PC-3 (cell line): ENCODE data around the gene COPS8. TPM values are rescaled to one million over a fixed set of nuclear protein-coding genes. Genes with fewer than 3 reads are reported as not detected.

Experiments
- ATAC-seq: fragments of 200-7000 bp; cut with Tn5 transposase; 2 replicates; pipeline ENCODE4 v1.9.1; 2020; ENCODE audit warnings: mild to moderate bottlenecking, moderate library complexity
- BruUV-seq: library from RNA; stranded (reverse); fragments of 400-500 nt; replicated peaks from 2 replicates; lab custom pipeline; 2021; lab: Mats Ljungman, UMichigan
- CTCF ChIA-PET: fragments of 300-600 bp; sonication (Branson Sonifier 250); formaldehyde crosslinking; loops from one replicate; lab custom pipeline; 2022; ENCODE audit warnings: antibody characterized with exemption; lab: Charles Lee
- POLR2A ChIA-PET: fragments of 300-600 bp; sonication (Branson Sonifier 250); formaldehyde crosslinking; loops from one replicate; lab custom pipeline; 2022; ENCODE audit warnings: antibody characterized with exemption; ENCODE audit not compliant: unreplicated experiment; lab: Charles Lee
- DNase-seq: peaks from one replicate; pipeline ENCODE4 v3.0.0-alpha.2; 2015
- H2AFZ ChIP-seq: fragments of 300-600 bp; sonication (generic); 2 replicates; pipeline ENCODE4 v1.6.0; 2016; ENCODE audit warnings: antibody characterized with exemption, low read length
- H3F3A ChIP-seq: fragments of 300-600 bp; sonication (generic); one replicate; pipeline ENCODE4 v1.6.0; 2017; ENCODE audit warnings: antibody characterized with exemption, low read length, control low read depth, mild to moderate bottlenecking; ENCODE audit not compliant: unreplicated experiment
- H3K27ac ChIP-seq: fragments of 300-600 bp; sonication (generic); 2 replicates; pipeline ENCODE4 v1.5.1; 2016; ENCODE audit warnings: mild to moderate bottlenecking, low read length
- H3K27me3 ChIP-seq: fragments of 300-600 bp; sonication (generic); 2 replicates; pipeline ENCODE4 v1.6.1; 2016; ENCODE audit warnings: low read length, mixed read lengths
- H3K36me3 ChIP-seq: fragments of 300-600 bp; sonication (generic); 2 replicates; pipeline ENCODE4 v1.6.1; 2016; ENCODE audit warnings: low read depth, mixed run types, low read length, mixed read lengths
- H3K4me1 ChIP-seq: fragments of 300-600 bp; sonication (generic); 2 replicates; pipeline ENCODE4 v1.5.1; 2016; ENCODE audit warnings: low read length; ENCODE audit not compliant: insufficient read depth
- H3K4me2 ChIP-seq: fragments of 300-600 bp; sonication (generic); 2 replicates; pipeline ENCODE4 v1.6.0; 2016; ENCODE audit warnings: low read length
- H3K4me3 ChIP-seq: fragments of 300-600 bp; sonication (generic); 2 replicates; pipeline ENCODE4 v1.5.1; 2016; ENCODE audit warnings: mild to moderate bottlenecking, low read length, mixed read lengths
- H3K79me2 ChIP-seq: fragments of 300-600 bp; sonication (generic); 2 replicates; pipeline ENCODE4 v1.6.1; 2017; ENCODE audit warnings: low read length, mixed read lengths
- H3K9ac ChIP-seq: fragments of 300-600 bp; sonication (generic); 2 replicates; pipeline ENCODE4 v1.6.0; 2016; ENCODE audit warnings: mild to moderate bottlenecking, low read length
- H3K9me2 ChIP-seq: fragments of 300-600 bp; sonication (generic); replicated peaks from 2 replicates; pipeline ENCODE4 v1.6.1; 2016; ENCODE audit warnings: mixed run types, low read length, mixed read lengths
- H3K9me3 ChIP-seq: fragments of 300-600 bp; sonication (generic); 2 replicates; pipeline ENCODE4 v1.6.1; 2016; ENCODE audit warnings: low read length, mixed read lengths
- H4K20me1 ChIP-seq: fragments of 300-600 bp; sonication (generic); 2 replicates; pipeline ENCODE4 v1.6.1; 2016; ENCODE audit warnings: low read length, mixed read lengths
- EZH2 ChIP-seq: fragments of 300-600 bp; sonication (generic); IDR thresholded peaks from one replicate; pipeline ENCODE4 v1.6.1; 2017; ENCODE audit warnings: antibody characterized with exemption, mild to moderate bottlenecking, low read length; ENCODE audit not compliant: unreplicated experiment
- EZH2phosphoT487 ChIP-seq: fragments of 300-600 bp; sonication (generic); IDR thresholded peaks from 2 replicates; pipeline ENCODE4 v1.6.1; 2018; ENCODE audit warnings: mild to moderate bottlenecking, antibody characterized with exemption, low read length, borderline replicate concordance
- intact Hi-C: fragments of 100-400 bp; cut with micrococcal nuclease; formaldehyde crosslinking; loops from 2 replicates; pipeline ENCODE4 v1.9.0; 2023
- total RNA-seq: library from RNA; depleted of rRNA; stranded (reverse); fragments of >200 nt; gene quantifications from 2 replicates; pipeline ENCODE4 v1.2.3, GENCODE V29; 2014
- TF ChIP-seq, protein P1 (sequence below): fragments of 300-600 bp; sonication (generic); conservative IDR thresholded peaks from 2 replicates; pipeline ENCODE4 v1.5.1; 2017; ENCODE audit warnings: antibody characterized with exemption, low read depth, mild to moderate bottlenecking, low read length

COPS8 gene
- total RNA-seq, 1 experiment from 2014 or later: 109 TPM

DNA sequence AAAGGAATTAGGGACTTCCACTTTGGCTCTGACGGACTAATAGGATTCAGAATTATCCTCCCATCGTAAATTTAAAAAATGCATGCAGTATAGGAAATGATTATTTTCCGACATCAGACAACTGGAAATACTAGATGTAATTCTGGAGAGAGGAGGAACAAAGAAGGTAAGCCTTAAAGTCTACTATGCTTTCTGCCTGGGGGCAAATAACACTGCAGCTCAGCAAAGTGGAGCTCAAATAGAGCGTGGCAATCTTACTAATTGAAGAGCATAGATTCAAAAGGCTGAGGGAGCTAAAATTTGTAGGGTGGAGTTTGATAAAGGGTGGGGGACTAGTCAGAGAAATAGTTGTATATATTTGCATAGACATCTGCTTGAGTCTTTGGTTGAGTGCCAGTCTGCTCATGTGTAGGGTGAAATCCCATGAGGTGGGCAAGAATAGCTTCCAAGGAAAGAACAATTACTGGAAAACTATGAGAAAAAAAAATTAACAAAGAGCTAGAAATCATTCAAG, 23.8 kb downstream of the COPS8 start:
- ATAC-seq: no peak
- H3K36me3 ChIP-seq: no peaks in the 10 kb centered on the region
- POLR2A ChIA-PET: no interaction called here

DNA sequence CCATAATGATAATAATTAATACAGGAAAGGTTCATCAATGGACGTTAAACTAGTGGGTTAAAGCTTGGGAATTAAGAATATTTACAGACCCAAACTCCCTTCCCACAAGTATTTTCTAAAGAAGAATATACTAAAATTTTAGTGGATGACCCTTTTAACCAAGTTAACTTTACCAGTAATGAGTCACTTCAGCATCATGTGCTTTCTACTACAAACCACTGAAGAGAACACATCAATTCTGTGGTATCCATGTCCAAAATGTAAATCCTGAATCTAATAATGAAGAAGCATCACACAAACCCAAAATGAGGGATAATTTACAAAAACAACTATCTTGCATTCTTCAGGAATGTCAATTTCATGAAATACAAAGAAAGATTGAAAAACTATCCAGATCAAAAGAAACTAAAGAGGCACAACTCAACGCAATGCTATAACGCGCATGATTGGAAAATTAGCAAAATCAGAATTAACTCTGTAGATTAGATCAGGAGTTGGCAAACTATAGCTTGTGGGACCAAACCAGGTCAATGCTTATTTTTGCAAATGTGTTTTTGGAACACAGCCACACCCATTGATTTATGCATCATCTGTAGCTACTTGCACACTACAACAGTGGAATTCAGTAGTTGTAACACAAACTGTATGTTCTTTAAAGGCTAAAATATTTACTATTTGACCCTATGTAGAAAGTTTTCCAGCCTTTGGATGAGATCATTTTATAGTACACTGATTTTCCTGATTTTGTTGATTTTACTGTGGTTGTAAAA, 27.5 kb downstream of the COPS8 start:
- Histone ChIP-seq H3K79me2 (no peaks in the 10 kb centered on the region), H3F3A (no peaks in the 10 kb centered on the region), H3K27ac (no peak overlapping the region), H3K4me1 (peaks cover 11% of the 10 kb centered on the region), H3K4me3 (no peak overlapping the region), H4K20me1 (no peaks in the 10 kb centered on the region), H3K9ac (no peak overlapping the region), H3K9me3 (no peaks in the 10 kb centered on the region), H3K36me3 (no peaks in the 10 kb centered on the region), H2AFZ (no peak overlapping the region), H3K9me2 (no peaks in the 10 kb centered on the region), H3K27me3 (no peaks in the 10 kb centered on the region), H3K4me2 (no peak overlapping the region)
- CTCF ChIA-PET: interaction anchor here (0.5 kb wide), 1 partner anchor 19 kb away, joined by 3 read pairs; no protein-coding TSS in a partner anchor
- DNase-seq (no peak), ATAC-seq (no peak)
- POLR2A ChIA-PET: interaction anchor here (1.0 kb wide), 1 partner anchor 27 kb away, joined by 5 read pairs; no protein-coding TSS in a partner anchor
- no TSS peak for BruUV-seq
- intact Hi-C loops: no loop called here
- TF ChIP-seq, protein P1, sequence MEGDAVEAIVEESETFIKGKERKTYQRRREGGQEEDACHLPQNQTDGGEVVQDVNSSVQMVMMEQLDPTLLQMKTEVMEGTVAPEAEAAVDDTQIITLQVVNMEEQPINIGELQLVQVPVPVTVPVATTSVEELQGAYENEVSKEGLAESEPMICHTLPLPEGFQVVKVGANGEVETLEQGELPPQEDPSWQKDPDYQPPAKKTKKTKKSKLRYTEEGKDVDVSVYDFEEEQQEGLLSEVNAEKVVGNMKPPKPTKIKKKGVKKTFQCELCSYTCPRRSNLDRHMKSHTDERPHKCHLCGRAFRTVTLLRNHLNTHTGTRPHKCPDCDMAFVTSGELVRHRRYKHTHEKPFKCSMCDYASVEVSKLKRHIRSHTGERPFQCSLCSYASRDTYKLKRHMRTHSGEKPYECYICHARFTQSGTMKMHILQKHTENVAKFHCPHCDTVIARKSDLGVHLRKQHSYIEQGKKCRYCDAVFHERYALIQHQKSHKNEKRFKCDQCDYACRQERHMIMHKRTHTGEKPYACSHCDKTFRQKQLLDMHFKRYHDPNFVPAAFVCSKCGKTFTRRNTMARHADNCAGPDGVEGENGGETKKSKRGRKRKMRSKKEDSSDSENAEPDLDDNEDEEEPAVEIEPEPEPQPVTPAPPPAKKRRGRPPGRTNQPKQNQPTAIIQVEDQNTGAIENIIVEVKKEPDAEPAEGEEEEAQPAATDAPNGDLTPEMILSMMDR: no peak
- no peak for TF ChIP-seq EZH2
- TF ChIP-seq EZH2phosphoT487: no peak

More for the DNA sequence above, 23.8 kb downstream of the COPS8 start:
- CTCF ChIA-PET: interaction anchor here (0.6 kb wide), 1 partner anchor 19 kb away, joined by 4 read pairs; no protein-coding TSS in a partner anchor
- Histone ChIP-seq H4K20me1 (no peaks in the 10 kb centered on the region), H2AFZ (no peak overlapping the region), H3K4me2 (no peak overlapping the region), H3K27me3 (no peaks in the 10 kb centered on the region), H3K9ac (no peak overlapping the region), H3K27ac (no peak overlapping the region), H3F3A (no peaks in the 10 kb centered on the region), H3K4me3 (no peak overlapping the region), H3K9me2 (no peaks in the 10 kb centered on the region), H3K9me3 (no peaks in the 10 kb centered on the region), H3K79me2 (no peaks in the 10 kb centered on the region), H3K4me1 (no peaks in the 10 kb centered on the region)
- DNase-seq: no peak
- no TSS peak for BruUV-seq
- intact Hi-C loops: no loop called here
- TF ChIP-seq EZH2 (no peak), EZH2phosphoT487 (no peak)
- TF ChIP-seq, protein P1: no peak

DNA sequence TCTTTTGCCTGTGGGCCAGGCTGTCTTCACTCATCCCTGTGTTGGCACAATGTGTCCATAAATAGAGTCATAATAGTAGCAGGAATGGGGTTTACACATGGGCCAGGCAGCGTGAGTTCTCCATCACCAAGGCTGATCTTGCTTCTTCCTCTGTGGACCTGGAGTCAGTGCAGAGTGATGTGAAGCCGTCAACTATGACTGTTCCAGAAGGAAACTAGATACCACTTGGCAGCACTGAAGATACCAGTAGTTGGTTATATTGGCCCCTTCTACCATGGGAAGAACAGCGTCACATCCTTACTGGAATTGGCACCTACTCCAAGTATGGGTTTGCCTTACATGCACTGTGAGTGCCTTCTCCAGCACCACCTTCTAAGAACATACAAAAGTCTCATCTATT, 30.2 kb downstream of the COPS8 start:
- H3K27me3 ChIP-seq: no peaks in the 10 kb centered on the region
- ChIA-PET CTCF (no interaction called here), POLR2A (no interaction called here)
- H4K20me1 ChIP-seq: no peaks in the 10 kb centered on the region
- no peak overlapping the region for H3K9ac ChIP-seq
- TF ChIP-seq, protein P1: no peak
- no peak for TF ChIP-seq EZH2
- TF ChIP-seq EZH2phosphoT487: no peak
- DNase-seq (no peak), ATAC-seq (no peak)
- H3K9me2 ChIP-seq: no peaks in the 10 kb centered on the region
- intact Hi-C loops: no loop called here
- H3K9me3 ChIP-seq: no peaks in the 10 kb centered on the region
- H3K4me2 ChIP-seq: no peak overlapping the region
- no peaks in the 10 kb centered on the region for H3F3A ChIP-seq
- no peaks in the 10 kb centered on the region for H3K79me2 ChIP-seq
- no peak overlapping the region for H3K27ac ChIP-seq
- H3K4me3 ChIP-seq: no peak overlapping the region
- BruUV-seq: no TSS peak
- H2AFZ ChIP-seq: no peak overlapping the region
- no peaks in the 10 kb centered on the region for H3K36me3 ChIP-seq
- peaks cover 14% of the 10 kb centered on the region for H3K4me1 ChIP-seq
